Smooth muscle cell (in vitro differentiated cells): ENCODE measurements around the gene MCF2L. TPM values are rescaled to one million over a fixed set of nuclear protein-coding genes. Genes with fewer than 3 reads are reported as not detected.
"Not testable (repeated sequence)": the region's sequence is repeated elsewhere in the genome, so short reads cannot be mapped to it uniquely, and the experiment has no call there.

Experiments
- DNase-seq: peaks from one replicate; lab custom pipeline; 2025; ENCODE audit not compliant: unreplicated experiment; lab: John Stamatoyannopoulos, UW
- H2AFZ ChIP-seq: fragments of 200-600 bp; sonication (generic); 2 replicates; pipeline ENCODE4 v1.6.0; 2016; ENCODE audit warnings: antibody characterized with exemption, low read depth, mild to moderate bottlenecking
- H3F3A ChIP-seq: fragments of 200-600 bp; sonication (generic); 2 replicates; pipeline ENCODE4 v1.6.0; 2017; ENCODE audit warnings: antibody characterized with exemption, low read depth
- H3K27ac ChIP-seq: fragments of 200-600 bp; sonication (generic); 2 replicates; pipeline ENCODE4 v1.5.1; 2016; ENCODE audit warnings: low read depth, mild to moderate bottlenecking
- H3K27me3 ChIP-seq: fragments of 200-600 bp; sonication (generic); 2 replicates; pipeline ENCODE4 v1.6.1; 2016; ENCODE audit warnings: low read depth, mild to moderate bottlenecking
- H3K36me3 ChIP-seq: fragments of 200-600 bp; sonication (generic); 2 replicates; pipeline ENCODE4 v1.5.1; 2016; ENCODE audit warnings: low read depth
- H3K4me1 ChIP-seq: fragments of 200-600 bp; sonication (generic); 2 replicates; pipeline ENCODE4 v1.5.1; 2016; ENCODE audit warnings: low read depth
- H3K4me2 ChIP-seq: fragments of 200-600 bp; sonication (generic); 2 replicates; pipeline ENCODE4 v1.6.0; 2016; ENCODE audit warnings: mild to moderate bottlenecking
- H3K4me3 ChIP-seq: fragments of 200-600 bp; sonication (generic); 2 replicates; pipeline ENCODE4 v1.5.1; 2016; ENCODE audit warnings: mild to moderate bottlenecking
- H3K79me2 ChIP-seq: fragments of 200-600 bp; sonication (generic); 2 replicates; pipeline ENCODE4 v1.6.0; 2016; ENCODE audit warnings: low read depth, mild to moderate bottlenecking
- H3K9ac ChIP-seq: fragments of 200-600 bp; sonication (generic); 2 replicates; pipeline ENCODE4 v1.6.0; 2016; ENCODE audit warnings: low read depth
- H3K9me3 ChIP-seq: fragments of 200-600 bp; sonication (generic); replicated peaks from 2 replicates; pipeline ENCODE4 v1.5.1; 2016; ENCODE audit warnings: low read depth
- H4K20me1 ChIP-seq: fragments of 200-600 bp; sonication (generic); 2 replicates; pipeline ENCODE4 v1.6.0; 2016; ENCODE audit warnings: low read depth
- CTCF ChIP-seq: fragments of 200-600 bp; sonication (generic); IDR thresholded peaks from 2 replicates; pipeline ENCODE4 v1.5.1; 2017; ENCODE audit warnings: borderline replicate concordance, mild to moderate bottlenecking, antibody characterized with exemption; ENCODE audit not compliant: insufficient read depth, poor library complexity, severe bottlenecking
- WGBS: methylation state at CpG from one replicate; pipeline ENCODE4 v1.1.7; 2016; ENCODE audit warnings: low lambda C conversion rate; 5-methylcytosine and 5-hydroxymethylcytosine counted together
- polyA plus RNA-seq: library from polyadenylated mRNA; unstranded; fragments of >200 nt; fragmentation: Nextera tagmentation; extraction: Ambion mirVana; gene quantifications from 2 replicates; pipeline ENCODE4 v1.2.1, GENCODE V29; 2016
- total RNA-seq: library from RNA; depleted of rRNA; stranded (reverse); fragments of >200 nt; gene quantifications from 2 replicates; pipeline ENCODE4 v1.2.3, GENCODE V29; 2014

MCF2L gene
- total and polyA plus RNA-seq, 2 experiments from 2014 or later: 0.54 to 7.6 TPM

- Histone ChIP-seq H4K20me1 (no peaks in the 10 kb centered on the region), H3K79me2 (no peaks in the 10 kb centered on the region), H2AFZ (no peak overlapping the region), H3K27ac (no peak overlapping the region), H3F3A (no peaks in the 10 kb centered on the region), H3K4me1 (no peaks in the 10 kb centered on the region), H3K27me3 (peaks cover 5% of the 10 kb centered on the region), H3K9ac (no peak overlapping the region), H3K4me3 (no peak overlapping the region), H3K9me3 (no peaks in the 10 kb centered on the region), H3K36me3 (no peaks in the 10 kb centered on the region), H3K4me2 (no peak overlapping the region)
- TF ChIP-seq CTCF: no peak
- DNase-seq: no peak
- 88% methylated on average over 15 of the region's 25 CpGs for WGBS
Measured at GRCh38 chr13:113106711-113107351, 137.8 kb downstream of the MCF2L start.

- H3K36me3 ChIP-seq, H3F3A ChIP-seq, H3K27ac ChIP-seq, H3K79me2 ChIP-seq, H3K4me1 ChIP-seq, H4K20me1 ChIP-seq, H3K27me3 ChIP-seq, H2AFZ ChIP-seq, H3K4me2 ChIP-seq, H3K9ac ChIP-seq, DNase-seq, H3K4me3 ChIP-seq, H3K9me3 ChIP-seq: not testable (repeated sequence)
- WGBS: no CpG with 5 or more reads among the region's 27 CpGs
Measured at GRCh38 chr13:113108521-113108920, 139.5 kb downstream of the MCF2L start.

- H3K9me3 ChIP-seq: no peaks in the 10 kb centered on the region
- H3K4me2 ChIP-seq: peak overlapping the region; percentile 88
- no peak for TF ChIP-seq CTCF
- no peaks in the 10 kb centered on the region for H3F3A ChIP-seq
- H3K4me1 ChIP-seq: no peaks in the 10 kb centered on the region
- no peak overlapping the region for H3K9ac ChIP-seq
- 36% methylated on average over 59 of the region's 73 CpGs for WGBS
- DNase-seq: no peak
- no peak overlapping the region for H3K27ac ChIP-seq
- H3K4me3 ChIP-seq: peak overlapping the region; percentile 48
- no peaks in the 10 kb centered on the region for H3K36me3 ChIP-seq
- H3K27me3 ChIP-seq: peaks cover 5% of the 10 kb centered on the region
- H4K20me1 ChIP-seq: no peaks in the 10 kb centered on the region
- H3K79me2 ChIP-seq: no peaks in the 10 kb centered on the region
- peak overlapping the region; percentile 62 for H2AFZ ChIP-seq
Measured at GRCh38 chr13:113109151-113110047, 140.4 kb downstream of the MCF2L start.

- 15% methylated on average over 66 of the region's 99 CpGs for WGBS
- no peak for TF ChIP-seq CTCF
- no peaks in the 10 kb centered on the region for H4K20me1 ChIP-seq
- H3K36me3 ChIP-seq: no peaks in the 10 kb centered on the region
- no peak overlapping the region for H3K9ac ChIP-seq
- no peaks in the 10 kb centered on the region for H3F3A ChIP-seq
- no peak for DNase-seq
- no peaks in the 10 kb centered on the region for H3K9me3 ChIP-seq
- no peaks in the 10 kb centered on the region for H3K79me2 ChIP-seq
- H3K4me2 ChIP-seq: peak overlapping the region; percentile 88
- no peaks in the 10 kb centered on the region for H3K4me1 ChIP-seq
- H3K27ac ChIP-seq: no peak overlapping the region
- peaks cover 5% of the 10 kb centered on the region for H3K27me3 ChIP-seq
- peak overlapping the region; percentile 62 for H2AFZ ChIP-seq
- peak overlapping the region; percentile 48 for H3K4me3 ChIP-seq
Measured at GRCh38 chr13:113110048-113110851, 141.2 kb downstream of the MCF2L start.
